NOMO-1 treated with DMSO at 0.1 percent for 48 hours (cell line): Measurements from ENCODE around the gene RASSF7.
A peak's percentile ranks its signal among the peaks of the same experiment; 100 is the strongest.

Experiments used
- DNase-seq: peaks from one replicate; lab custom pipeline; 2025; ENCODE audit not compliant: unreplicated experiment; lab: John Stamatoyannopoulos, UW

The RASSF7 gene

DNA sequence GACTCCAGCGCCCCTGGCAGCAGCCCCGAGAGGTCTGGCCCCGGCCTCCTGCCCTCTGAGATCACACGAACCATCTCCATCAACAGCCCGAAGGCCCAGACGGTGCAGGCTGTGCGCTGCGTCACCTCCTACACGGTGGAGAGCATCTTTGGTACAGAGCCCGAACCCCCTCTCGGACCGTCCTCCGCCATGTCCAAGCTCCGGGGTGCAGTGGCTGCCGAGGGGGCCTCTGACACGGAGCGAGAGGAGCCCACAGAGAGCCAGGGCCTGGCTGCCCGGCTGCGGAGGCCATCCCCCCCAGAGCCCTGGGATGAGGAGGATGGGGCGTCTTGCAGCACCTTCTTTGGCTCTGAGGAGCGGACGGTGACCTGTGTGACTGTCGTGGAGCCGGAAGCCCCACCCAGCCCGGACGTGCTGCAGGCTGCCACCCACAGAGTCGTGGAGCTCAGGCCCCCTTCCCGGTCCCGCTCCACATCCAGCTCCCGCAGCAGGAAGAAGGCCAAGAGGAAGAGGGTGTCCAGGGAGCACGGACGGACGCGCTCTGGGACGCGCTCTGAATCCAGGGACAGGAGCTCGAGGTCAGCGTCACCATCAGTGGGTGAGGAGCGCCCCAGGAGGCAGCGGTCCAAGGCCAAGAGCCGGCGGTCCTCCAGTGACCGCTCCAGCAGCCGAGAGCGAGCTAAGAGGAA lies 47.3 kb downstream of the RASSF7 start:
- no peak for DNase-seq

DNA sequence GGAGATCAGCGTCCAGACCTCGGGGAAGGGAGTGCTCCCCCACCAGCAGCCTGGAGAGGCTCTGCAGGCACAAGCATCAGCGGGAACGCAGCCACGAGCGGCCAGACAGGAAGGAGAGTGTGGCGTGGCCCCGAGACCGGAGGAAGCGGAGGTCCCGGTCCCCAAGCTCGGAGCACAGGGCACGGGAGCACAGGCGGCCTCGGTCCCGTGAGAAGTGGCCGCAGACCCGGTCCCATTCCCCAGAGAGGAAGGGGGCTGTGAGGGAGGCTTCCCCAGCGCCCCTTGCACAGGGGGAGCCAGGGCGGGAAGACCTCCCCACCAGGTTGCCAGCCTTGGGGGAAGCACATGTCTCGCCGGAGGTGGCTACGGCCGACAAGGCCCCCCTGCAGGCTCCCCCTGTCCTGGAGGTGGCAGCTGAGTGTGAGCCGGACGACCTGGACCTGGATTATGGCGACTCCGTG lies 48.1 kb downstream of the RASSF7 start:
- no peak for DNase-seq

DNA sequence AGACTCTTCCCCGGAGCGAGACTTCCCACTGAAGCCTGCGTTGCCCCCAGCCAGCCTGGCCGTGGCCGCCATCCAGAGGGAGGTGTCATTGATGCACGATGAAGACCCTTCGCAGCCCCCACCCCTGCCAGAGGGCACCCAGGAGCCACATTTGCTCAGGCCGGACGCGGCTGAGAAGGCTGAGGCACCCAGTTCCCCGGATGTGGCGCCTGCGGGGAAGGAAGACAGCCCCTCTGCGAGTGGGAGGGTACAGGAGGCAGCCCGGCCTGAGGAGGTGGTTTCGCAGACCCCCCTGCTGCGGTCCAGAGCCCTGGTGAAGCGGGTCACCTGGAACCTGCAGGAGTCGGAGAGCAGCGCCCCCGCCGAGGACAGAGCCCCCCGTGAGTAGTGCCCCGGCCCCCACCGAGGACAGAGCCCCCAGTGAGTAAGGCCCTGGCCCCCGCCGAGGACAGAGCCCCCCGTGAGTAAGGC lies 48.6 kb downstream of the RASSF7 start:
- DNase-seq: no peak

DNA sequence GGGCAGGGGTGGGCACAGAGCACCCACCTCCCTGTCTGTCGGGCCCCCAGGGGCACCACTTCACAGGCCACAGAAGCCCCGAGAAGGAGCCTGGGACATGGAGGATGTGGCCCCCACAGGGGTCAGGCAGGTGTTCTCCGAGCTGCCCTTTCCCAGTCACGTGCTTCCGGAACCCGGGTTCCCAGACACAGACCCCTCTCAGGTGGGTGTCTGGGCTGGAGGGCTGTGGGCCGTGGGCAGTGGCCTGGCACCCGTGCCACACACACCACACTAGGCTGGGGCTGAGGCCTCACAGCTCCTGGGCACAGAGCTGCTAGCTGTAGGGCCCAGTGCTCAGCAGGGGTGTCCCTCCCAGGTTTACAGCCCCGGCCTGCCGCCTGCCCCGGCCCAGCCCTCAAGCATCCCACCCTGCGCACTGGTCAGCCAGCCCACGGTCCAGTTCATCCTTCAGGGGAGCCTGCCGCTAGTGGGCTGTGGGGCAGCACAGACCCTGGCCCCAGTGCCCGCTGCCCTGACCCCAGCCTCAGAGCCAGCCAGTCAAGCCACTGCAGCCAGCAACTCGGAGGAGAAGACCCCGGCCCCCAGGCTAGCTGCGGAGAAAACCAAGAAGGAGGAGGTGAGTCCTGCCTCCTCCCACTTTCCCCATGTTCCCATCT lies 49.5 kb downstream of the RASSF7 start:
- no peak for DNase-seq

DNA sequence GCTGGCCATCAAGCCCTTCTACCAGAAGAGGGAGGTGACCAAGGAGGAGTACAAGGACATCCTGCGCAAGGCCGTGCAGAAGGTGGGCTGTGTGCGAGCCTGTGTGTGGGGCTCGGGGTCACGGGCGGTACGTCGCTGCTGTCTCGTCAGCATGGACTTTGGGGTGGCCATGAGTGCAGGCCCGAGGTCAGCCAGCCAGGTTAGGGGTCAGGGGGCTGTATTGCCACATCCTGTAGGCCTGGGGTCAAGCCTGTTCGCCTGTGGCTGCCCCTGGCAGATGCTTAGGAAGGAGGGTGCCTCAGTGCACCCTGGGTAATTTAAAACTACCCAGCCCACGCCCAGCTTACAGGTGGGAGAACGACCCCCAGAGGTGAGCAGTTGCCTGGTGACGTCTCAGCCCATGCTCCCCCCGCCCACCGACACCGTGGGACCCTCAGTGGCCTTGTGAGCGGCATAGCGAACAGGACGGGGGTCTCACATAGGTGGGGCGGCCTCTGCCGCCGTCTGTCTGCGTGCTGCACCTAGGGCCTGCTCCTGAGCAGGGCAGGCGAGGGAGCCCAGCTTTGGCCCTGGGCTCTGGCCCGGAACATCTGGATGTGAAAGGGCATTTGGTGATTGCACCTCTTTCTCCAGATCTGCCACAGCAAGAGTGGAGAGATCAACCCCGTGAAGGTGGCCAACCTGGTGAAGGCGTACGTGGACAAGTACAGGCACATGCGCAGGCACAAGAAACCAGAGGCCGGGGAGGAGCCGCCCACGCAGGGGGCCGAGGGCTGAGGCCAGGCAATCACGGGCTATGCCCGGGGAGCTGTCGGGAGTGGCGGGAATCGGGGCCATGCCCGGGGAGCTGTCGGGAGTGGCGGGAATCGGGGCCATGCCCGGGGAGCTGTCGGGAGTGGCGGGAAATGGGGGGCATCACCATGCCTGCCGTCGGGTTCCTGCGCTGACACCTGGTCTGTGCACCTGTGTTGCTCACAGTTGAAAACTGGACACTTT lies 50.5 kb downstream of the RASSF7 start:
- DNase-seq: no peak

DNA sequence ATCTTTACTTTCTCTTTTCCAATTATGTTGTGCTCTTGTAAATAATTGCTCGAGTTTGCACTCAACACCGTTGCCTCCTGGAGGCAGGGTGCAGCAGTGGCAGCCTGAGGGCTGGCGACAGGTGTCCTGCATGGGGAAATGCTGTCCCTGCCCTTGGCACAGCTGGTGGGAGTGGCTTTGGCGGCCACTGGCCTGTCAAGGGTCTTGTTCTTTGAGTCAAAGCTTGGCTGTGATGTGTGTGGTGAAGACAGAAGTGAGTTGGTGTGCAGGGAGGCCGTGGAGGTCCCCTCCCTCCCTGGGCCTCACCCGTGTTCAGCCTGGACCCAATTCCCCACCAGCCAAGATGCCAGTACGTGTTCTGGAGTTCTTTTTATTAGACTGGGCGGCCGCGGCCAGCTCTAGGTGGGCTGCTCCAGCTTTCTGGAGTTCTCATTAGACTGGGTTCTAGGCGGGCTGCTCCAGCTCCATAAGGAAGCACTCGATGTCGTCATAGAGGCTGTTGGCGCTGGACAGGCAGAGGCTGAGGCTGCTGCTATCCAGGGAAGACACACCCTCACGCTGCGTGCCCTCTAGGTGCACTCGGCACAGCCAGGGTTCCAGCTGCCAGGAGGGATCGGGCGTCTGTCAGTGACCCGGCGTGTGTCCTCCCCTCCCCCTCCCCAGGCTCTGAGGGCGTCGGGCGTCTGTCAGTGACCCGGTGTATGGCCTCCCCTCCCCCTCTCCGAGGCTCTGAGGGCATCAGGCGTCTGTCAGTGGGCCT lies 51.6 kb downstream of the RASSF7 start:
- no peak for DNase-seq

DNA sequence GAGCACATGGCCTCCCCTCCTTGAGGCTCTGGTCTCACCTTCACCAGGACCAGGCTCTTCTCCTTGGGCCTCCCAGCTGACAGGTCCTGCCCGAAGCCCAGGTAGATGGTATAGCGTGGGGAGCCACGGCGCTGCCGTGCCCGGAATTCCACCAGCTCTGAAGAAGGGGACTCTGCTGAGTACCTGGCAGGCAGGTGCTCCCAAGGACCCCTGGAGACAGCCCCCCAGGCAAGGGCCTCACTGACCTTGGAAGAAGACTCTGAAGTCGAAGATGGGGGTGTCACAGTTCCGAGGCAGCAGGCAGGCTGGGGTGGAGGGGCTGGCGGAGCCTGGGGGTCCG lies 52.2 kb downstream of the RASSF7 start:
- no peak for DNase-seq

DNA sequence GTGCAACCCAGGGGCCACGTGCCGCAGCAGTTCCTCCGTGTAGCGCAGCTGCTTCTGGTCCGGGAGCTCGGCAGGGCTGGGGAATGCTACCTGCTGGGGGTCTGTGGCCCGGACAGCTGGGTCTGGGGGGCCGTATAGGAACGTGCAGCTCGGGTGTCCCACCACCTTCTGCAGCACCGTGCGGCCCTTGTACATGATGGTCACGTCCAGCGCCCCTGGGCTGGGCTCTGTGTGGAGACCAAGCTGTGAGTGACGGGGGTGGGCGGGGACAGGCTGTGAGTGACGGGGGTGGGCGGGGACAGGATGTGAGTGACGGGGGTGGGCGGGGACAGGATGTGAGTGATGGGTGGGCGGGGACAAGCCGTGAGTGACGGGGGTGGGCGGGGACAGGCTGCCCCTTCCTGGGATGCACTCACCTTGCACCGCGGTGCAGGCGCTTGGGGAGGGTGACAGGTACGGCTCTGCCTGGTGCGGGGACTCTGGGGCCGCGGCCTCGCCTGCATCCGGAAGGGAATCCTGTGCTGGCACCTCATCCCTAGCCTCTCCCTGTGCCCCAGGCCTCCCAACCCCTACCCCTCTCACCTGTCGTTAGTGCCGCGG lies 52.7 kb downstream of the RASSF7 start:
- DNase-seq: peak; percentile 23
